B cell (primary cell): ENCODE measurements around the gene POLN. TPM values are rescaled to one million over a fixed set of nuclear protein-coding genes. Genes with fewer than 3 reads are reported as not detected.

Experiments
- ATAC-seq: fragments of 200-7000 bp; cut with Tn5 transposase; one replicate; pipeline ENCODE4 v1.10.0; 2021; ENCODE audit warnings: low read depth, mild to moderate bottlenecking, moderate number of reproducible peaks, moderate library complexity
- CTCF ChIA-PET: fragments of 350-600 bp; sonication (Branson Sonifier 250); formaldehyde crosslinking; loops from one replicate; lab custom pipeline; 2021; ENCODE audit warnings: antibody characterized with exemption, inconsistent platforms; lab: Charles Lee
- POLR2A ChIA-PET: fragments of 350-600 bp; sonication (Branson Sonifier 250); formaldehyde crosslinking; loops from one replicate; lab custom pipeline; 2021; ENCODE audit warnings: antibody characterized with exemption; lab: Charles Lee
- DNase-seq: peaks from one replicate; pipeline ENCODE4 v3.0.0; 2013
- H2AFZ ChIP-seq: 2 replicates; pipeline ENCODE4 v1.6.1; 2012; ENCODE audit warnings: mild to moderate bottlenecking, low read depth, low read length; ENCODE audit not compliant: insufficient read depth, poor library complexity, severe bottlenecking
- H3K27ac ChIP-seq, 2 donors: 1 replicate in 1 of 2; 2 replicates in 1 of 2; pipeline ENCODE4 v1.5.1; 2012 to 2013; ENCODE audit warnings: low read length in 2 of 2, mild to moderate bottlenecking in 2 of 2, moderate library complexity in 1 of 2
- H3K27me3 ChIP-seq, 4 experiments: fragments of 200-600 bp in 1 of 4; sonication (generic) in 1 of 4; replicated peaks in 1 of 4; 1 replicate in 2 of 4; 2 replicates in 2 of 4; pipeline versions ENCODE4 v1.6.1 to v1.7.0; 2013 to 2016; ENCODE audit warnings: low read length in 3 of 4, mild to moderate bottlenecking in 2 of 4, mixed read lengths in 1 of 4, moderate library complexity in 1 of 4; ENCODE audit not compliant: insufficient read depth in 4 of 4, control insufficient read depth in 3 of 4; ENCODE audit errors: control extremely low read depth in 1 of 4
- H3K36me3 ChIP-seq, 2 experiments: replicated peaks in 1 of 2; 1 replicate in 1 of 2; 2 replicates in 1 of 2; pipeline versions ENCODE4 v1.6.1 to v1.7.1; 2013; ENCODE audit warnings: low read length in 1 of 2; ENCODE audit not compliant: insufficient read depth in 2 of 2, control insufficient read depth in 1 of 2; ENCODE audit errors: control extremely low read depth in 1 of 2, extremely low read depth in 1 of 2
- H3K4me1 ChIP-seq, 2 donors: fragments of 200-600 bp in 1 of 2; sonication (generic) in 1 of 2; 1 replicate in 1 of 2; 2 replicates in 1 of 2; pipeline versions ENCODE4 v1.5.1 to v1.6.1; 2013 to 2017; ENCODE audit warnings: low read length in 2 of 2; ENCODE audit not compliant: control insufficient read depth in 2 of 2, insufficient read depth in 2 of 2
- H3K4me2 ChIP-seq: replicated peaks from 2 replicates; pipeline ENCODE3; 2012; ENCODE audit warnings: mild to moderate bottlenecking, low read depth, low read length; ENCODE audit not compliant: poor library complexity, severe bottlenecking
- H3K4me3 ChIP-seq, 5 experiments: fragments of 200-600 bp in 1 of 5; sonication (generic) in 1 of 5; 1 replicate in 3 of 5; 2 replicates in 2 of 5; pipeline versions ENCODE4 v1.5.1 to v1.7.0; 2011 to 2016; ENCODE audit warnings: low read length in 4 of 5, mild to moderate bottlenecking in 4 of 5, low read depth in 2 of 5, control low read depth in 1 of 5, moderate library complexity in 1 of 5; ENCODE audit not compliant: insufficient read depth in 1 of 5; ENCODE audit errors: control extremely low read depth in 1 of 5, extremely low read depth in 1 of 5
- H3K79me2 ChIP-seq: fragments of 200-600 bp; sonication (generic); one replicate; pipeline ENCODE4 v1.6.0; 2016; ENCODE audit warnings: low read length; ENCODE audit not compliant: control insufficient read depth, insufficient read depth
- H3K9ac ChIP-seq: fragments of 200-600 bp; sonication (generic); 2 replicates; pipeline ENCODE4 v1.6.1; 2017; ENCODE audit warnings: mild to moderate bottlenecking, low read length, moderate library complexity
- H3K9me3 ChIP-seq, 3 donors: one replicate each; pipeline versions ENCODE4 v1.6.1 to v1.7.1; 2013; ENCODE audit warnings: low read length in 2 of 3; ENCODE audit not compliant: control insufficient read depth in 2 of 3, insufficient read depth in 1 of 3; ENCODE audit errors: control extremely low read depth in 1 of 3
- H4K20me1 ChIP-seq: 2 replicates; pipeline ENCODE4 v1.6.0; 2012; ENCODE audit warnings: mild to moderate bottlenecking, low read length; ENCODE audit not compliant: insufficient read depth, control insufficient read depth, poor library complexity, severe bottlenecking
- H3K27ac Mint-ChIP-seq: one replicate; pipeline ENCODE4 v1.8.0; 2021; ENCODE audit warnings: mixed read lengths
- H3K27me3 Mint-ChIP-seq: one replicate; pipeline ENCODE4 v1.8.0; 2021; ENCODE audit warnings: mixed read lengths
- H3K4me1 Mint-ChIP-seq: one replicate; pipeline ENCODE4 v1.8.0; 2021; ENCODE audit warnings: mixed read lengths
- H3K4me3 Mint-ChIP-seq: one replicate; pipeline ENCODE4 v1.8.0; 2021; ENCODE audit warnings: mixed read lengths
- H3K9me3 Mint-ChIP-seq: one replicate; pipeline ENCODE4 v1.8.0; 2022; ENCODE audit warnings: mixed read lengths; ENCODE audit not compliant: insufficient read depth
- CTCF ChIP-seq: fragments of 200-600 bp; IDR thresholded peaks from one replicate; pipeline ENCODE4 v1.8.0; 2022; ENCODE audit warnings: antibody characterized with exemption, mild to moderate bottlenecking
- EZH2 ChIP-seq: IDR thresholded peaks from 2 replicates; pipeline ENCODE4 v1.6.1; 2012; ENCODE audit warnings: borderline replicate concordance, low read depth, mild to moderate bottlenecking, moderate library complexity, low read length; ENCODE audit not compliant: insufficient read depth, poor library complexity, severe bottlenecking
- WGBS: methylation state at CpG from one replicate; pipeline ENCODE4 v1.1.5; 2013; ENCODE audit warnings: missing lambda C conversion rate; ENCODE audit not compliant: insufficient coverage; 5-methylcytosine and 5-hydroxymethylcytosine counted together
- intact Hi-C: fragments of 100-400 bp; cut with micrococcal nuclease; formaldehyde crosslinking; loops from one replicate; pipeline ENCODE4 v1.10.0; 2022
- polyA plus RNA-seq: library from polyadenylated mRNA; depleted of rRNA; stranded (reverse); fragments of >200 nt; gene quantifications from 2 replicates; pipeline ENCODE4 v1.2.3, GENCODE V29; 2012
- total RNA-seq, 2 donors: library from RNA; stranded (reverse); fragments of 120-200 nt in 1 of 2; gene quantifications; 1 replicate in 1 of 2; 2 replicates in 1 of 2; pipeline versions ENCODE4 v1.2.3 to v1.2.4, GENCODE V29; 2013 to 2022

Gene POLN
- total and polyA plus RNA-seq, 2 donors (not counting 1 experiment from before 2014, with no cell fraction given): 0.73 to 1.5 TPM

- intact Hi-C loops: no loop called here
- Mint-ChIP-seq H3K27ac (no peak overlapping the region), H3K27me3 (peaks cover 13% of the 10 kb centered on the region), H3K4me1 (no peaks in the 10 kb centered on the region), H3K9me3 (peaks cover 11% of the 10 kb centered on the region), H3K4me3 (no peak overlapping the region)
- Histone ChIP-seq H3K4me2 (no peak overlapping the region), H3K4me3 (no peak overlapping the region), H3K36me3 (no peaks in the 10 kb centered on the region), H4K20me1 (no peaks in the 10 kb centered on the region), H2AFZ (no peak overlapping the region), H3K4me1 (no peaks in the 10 kb centered on the region), H3K79me2 (no peaks in the 10 kb centered on the region), H3K9ac (no peak overlapping the region), H3K27ac (no peak overlapping the region), H3K27me3 (no peaks in the 10 kb centered on the region), H3K9me3 (peaks cover 3 to 15% (median 4%) of the 10 kb centered on the region in 3 donors)
- ChIA-PET CTCF (interaction anchor here (0.5 kb wide), 1 partner anchor 36 kb away, joined by 3 read pairs; no protein-coding TSS in a partner anchor), POLR2A (interaction anchor here (0.5 kb wide), 1 partner anchor 453 kb away, joined by 3 read pairs; no protein-coding TSS in a partner anchor)
- TF ChIP-seq CTCF (no peak), EZH2 (no peak)
- ATAC-seq: no peak
- DNase-seq: no peak
- WGBS: 95% methylated on average over 10 of the region's 20 CpGs
Measured at GRCh38 chr4:2127609-2128332, 114.2 kb downstream of the POLN start.

GRCh38 chr4:2126309-2127043, 115.4 kb downstream of the POLN start:
- Histone ChIP-seq H3K79me2 (no peaks in the 10 kb centered on the region), H3K4me2 (no peak overlapping the region), H3K9ac (no peak overlapping the region), H3K27me3 (peaks cover 0 to 4% (median 0%) of the 10 kb centered on the region in 4 experiments), H3K36me3 (no peaks in the 10 kb centered on the region), H3K4me1 (no peaks in the 10 kb centered on the region), H3K9me3 (peaks cover 0 to 3% (median under 1%) of the 10 kb centered on the region in 3 donors), H3K4me3 (no peak overlapping the region), H3K27ac (no peak overlapping the region), H2AFZ (no peak overlapping the region), H4K20me1 (no peaks in the 10 kb centered on the region)
- WGBS: 93% methylated on average over 17 of the region's 24 CpGs
- H3K27me3 Mint-ChIP-seq: peaks cover 16% of the 10 kb centered on the region
- ChIA-PET POLR2A (no interaction called here), CTCF (no interaction called here)
- no peak overlapping the region for H3K27ac Mint-ChIP-seq
- peaks cover 2% of the 10 kb centered on the region for H3K9me3 Mint-ChIP-seq
- no peak for TF ChIP-seq CTCF
- no peak for TF ChIP-seq EZH2
- H3K4me3 Mint-ChIP-seq: no peak overlapping the region
- DNase-seq (no peak), ATAC-seq (no peak)
- intact Hi-C loops: no loop called here
- H3K4me1 Mint-ChIP-seq: no peaks in the 10 kb centered on the region
